Naive thymus-derived CD4-positive, alpha-beta T cell (primary cell): ENCODE data around the gene TRIP11. TPM values are rescaled to one million over a fixed set of nuclear protein-coding genes. Genes with fewer than 3 reads are reported as not detected.
A peak's percentile ranks its signal among the peaks of the same experiment; 100 is the strongest.

Experiments
- ATAC-seq: fragments of 150-1000 bp; cut with Tn5 transposase; 2 replicates; pipeline ENCODE4 v1.10.0; 2021; ENCODE audit warnings: mild to moderate bottlenecking, moderate library complexity
- CTCF ChIA-PET: fragments of 350-600 bp; sonication (Branson Sonifier 250); formaldehyde crosslinking; loops from one replicate; lab custom pipeline; 2021; ENCODE audit warnings: antibody characterized with exemption; lab: Charles Lee
- POLR2A ChIA-PET: fragments of 350-600 bp; sonication (Branson Sonifier 250); formaldehyde crosslinking; loops from one replicate; lab custom pipeline; 2021; ENCODE audit warnings: antibody characterized with exemption, inconsistent platforms; lab: Charles Lee
- DNase-seq, 9 donors: peaks; one replicate each; pipeline versions ENCODE4 v3.0.0 to v3.0.0-alpha.2; 2020 to 2022; ENCODE audit warnings: mixed read lengths in 1 of 9
- H3K27ac ChIP-seq: one replicate; pipeline ENCODE4 v1.7.0; 2013; ENCODE audit warnings: mild to moderate bottlenecking, low read depth, low read length, moderate library complexity
- H3K27me3 ChIP-seq, 2 donors: one replicate each; pipeline ENCODE4 v1.7.0; 2013; ENCODE audit warnings: low read length in 2 of 2, mild to moderate bottlenecking in 2 of 2, moderate library complexity in 2 of 2; ENCODE audit not compliant: control insufficient read depth in 2 of 2, insufficient read depth in 2 of 2
- H3K36me3 ChIP-seq, 3 experiments: 1 replicate in 2 of 3; 2 replicates in 1 of 3; pipeline ENCODE4 v1.7.0; 2013; ENCODE audit warnings: low read length in 3 of 3, mild to moderate bottlenecking in 3 of 3, moderate library complexity in 1 of 3; ENCODE audit not compliant: insufficient read depth in 3 of 3, control insufficient read depth in 2 of 3
- H3K4me1 ChIP-seq, 2 donors: one replicate each; pipeline ENCODE4 v1.7.0; 2013; ENCODE audit warnings: low read length in 2 of 2, mild to moderate bottlenecking in 2 of 2, moderate library complexity in 1 of 2; ENCODE audit not compliant: control insufficient read depth in 2 of 2, insufficient read depth in 2 of 2
- H3K4me3 ChIP-seq: 2 replicates; pipeline ENCODE4 v1.7.0; 2013; ENCODE audit warnings: mild to moderate bottlenecking, low read length
- H3K9me3 ChIP-seq, 3 experiments: 1 replicate in 2 of 3; 2 replicates in 1 of 3; pipeline ENCODE4 v1.7.0; 2013; ENCODE audit warnings: low read length in 3 of 3; ENCODE audit not compliant: control insufficient read depth in 2 of 3
- H3K27ac Mint-ChIP-seq, 9 donors: one replicate each; pipeline ENCODE4 v1.8.0; 2020 to 2022; ENCODE audit warnings: mixed read lengths in 9 of 9, mild to moderate bottlenecking in 8 of 9, moderate library complexity in 5 of 9, inconsistent platforms in 2 of 9
- H3K27me3 Mint-ChIP-seq, 5 donors: one replicate each; pipeline ENCODE4 v1.8.0; 2021 to 2022; ENCODE audit warnings: mixed read lengths in 5 of 5, mild to moderate bottlenecking in 1 of 5
- H3K36me3 Mint-ChIP-seq, 5 donors: one replicate each; pipeline ENCODE4 v1.8.0; 2020 to 2022; ENCODE audit warnings: mixed read lengths in 5 of 5, mild to moderate bottlenecking in 3 of 5, inconsistent platforms in 1 of 5
- H3K4me1 Mint-ChIP-seq, 7 donors: one replicate each; pipeline ENCODE4 v1.8.0; 2020 to 2022; ENCODE audit warnings: mixed read lengths in 7 of 7, mild to moderate bottlenecking in 3 of 7, inconsistent platforms in 1 of 7
- H3K4me3 Mint-ChIP-seq, 10 donors: one replicate each; pipeline ENCODE4 v1.8.0; 2020 to 2022; ENCODE audit warnings: mild to moderate bottlenecking in 10 of 10, mixed read lengths in 10 of 10, moderate library complexity in 6 of 10, inconsistent platforms in 2 of 10
- H3K9me3 Mint-ChIP-seq, 11 donors: one replicate each; pipeline ENCODE4 v1.8.0; 2020 to 2022; ENCODE audit warnings: mixed read lengths in 11 of 11, mild to moderate bottlenecking in 4 of 11, inconsistent platforms in 1 of 11, moderate library complexity in 1 of 11
- intact Hi-C, 2 donors: fragments of 100-400 bp; cut with micrococcal nuclease; formaldehyde crosslinking; loops; one replicate each; pipeline ENCODE4 v1.15.1; 2023
- polyA plus RNA-seq, 2 donors: library from polyadenylated mRNA; unstranded; fragments of 300-500 nt; fragmentation: Illumina TruSeq; gene quantifications; one replicate each; pipeline ENCODE4 v1.2.3, GENCODE V29; 2021
- total RNA-seq, 6 experiments: library from RNA in 5 of 6; stranded (reverse) in 5 of 6; gene quantifications; 1 replicate in 5 of 6; 2 replicates in 1 of 6; pipeline ENCODE4 v1.2.3 and lab custom pipeline; 2021 to 2026

Gene TRIP11
- total and polyA plus RNA-seq, 7 experiments from 2014 or later, result 34.1 to 74.8 (median 58.4) TPM

DNA sequence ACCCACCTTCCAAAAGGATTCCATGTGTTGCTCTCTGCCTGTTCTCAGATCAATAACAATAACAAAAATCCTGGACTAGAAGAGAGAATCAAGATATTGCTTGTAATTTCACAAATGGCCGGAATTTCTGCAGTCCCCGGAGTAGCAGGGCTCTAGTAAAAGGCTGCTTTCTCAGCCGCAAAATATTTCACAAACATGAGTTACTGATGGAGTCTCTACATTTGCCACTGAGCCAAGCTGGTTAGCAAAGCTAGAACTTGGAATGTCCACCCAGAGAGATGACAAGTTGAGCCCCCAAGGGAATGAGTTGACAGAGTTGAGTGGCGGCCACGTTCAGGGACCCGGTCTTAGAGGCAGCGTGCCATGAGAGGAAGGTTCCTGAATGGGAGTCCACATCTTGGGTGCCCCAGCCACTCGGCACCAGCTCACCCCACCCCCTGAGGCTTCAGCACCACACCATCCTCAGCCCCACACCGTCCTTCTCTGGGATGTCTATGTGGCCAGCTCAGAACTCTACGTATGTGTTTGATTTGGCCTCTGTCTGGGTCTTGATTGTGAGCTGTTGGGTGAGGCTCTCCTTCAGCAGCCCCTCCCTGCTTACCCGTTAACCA, 108.3 kb downstream of the TRIP11 start:
- CTCF ChIA-PET, result interaction anchor here (0.7 kb wide), 1 partner anchor 1013 kb away, joined by 3 read pairs; no protein-coding TSS in a partner anchor
- peaks cover 0 to 9% (median 0%) of the 10 kb centered on the region in 5 donors for H3K27me3 Mint-ChIP-seq
- H3K36me3 Mint-ChIP-seq, result no peaks in the 10 kb centered on the region
- H3K9me3 Mint-ChIP-seq, result no peaks in the 10 kb centered on the region
- H3K4me3 ChIP-seq, result no peak overlapping the region
- DNase-seq (no peak), ATAC-seq (no peak)
- POLR2A ChIA-PET, result no interaction called here
- no peaks in the 10 kb centered on the region for H3K27me3 ChIP-seq
- no peaks in the 10 kb centered on the region for H3K36me3 ChIP-seq
- no peak overlapping the region for H3K4me3 Mint-ChIP-seq
- H3K4me1 Mint-ChIP-seq, result peaks cover 0 to 1% (median 0%) of the 10 kb centered on the region in 7 donors
- H3K27ac Mint-ChIP-seq, result peak overlapping the region in 1 of 9 donors; percentile 69
- H3K4me1 ChIP-seq, result no peaks in the 10 kb centered on the region
- H3K9me3 ChIP-seq, result no peaks in the 10 kb centered on the region
- intact Hi-C loops, result no loop called here
- H3K27ac ChIP-seq, result no peak overlapping the region

GRCh38 chr14:91929700-91930099, 110.2 kb downstream of the TRIP11 start:
- Histone ChIP-seq H3K36me3 (no peaks in the 10 kb centered on the region), H3K9me3 (no peaks in the 10 kb centered on the region), H3K27ac (no peak overlapping the region), H3K4me1 (no peaks in the 10 kb centered on the region), H3K4me3 (no peak overlapping the region), H3K27me3 (no peaks in the 10 kb centered on the region)
- ATAC-seq (no peak), DNase-seq (no peak)
- no peak overlapping the region for H3K27ac Mint-ChIP-seq
- H3K27me3 Mint-ChIP-seq, result peaks cover 0 to 8% (median 0%) of the 10 kb centered on the region in 5 donors
- no peaks in the 10 kb centered on the region for H3K36me3 Mint-ChIP-seq
- H3K4me1 Mint-ChIP-seq, result peaks cover 0 to 1% (median 0%) of the 10 kb centered on the region in 7 donors
- ChIA-PET CTCF (no interaction called here), POLR2A (no interaction called here)
- intact Hi-C loops, result no loop called here
- no peaks in the 10 kb centered on the region for H3K9me3 Mint-ChIP-seq
- H3K4me3 Mint-ChIP-seq, result no peak overlapping the region

GRCh38 chr14:91927800-91928199, 112.1 kb downstream of the TRIP11 start:
- CTCF ChIA-PET, result no interaction called here
- Histone ChIP-seq H3K9me3 (no peaks in the 10 kb centered on the region), H3K27ac (no peak overlapping the region), H3K36me3 (no peaks in the 10 kb centered on the region), H3K27me3 (no peaks in the 10 kb centered on the region), H3K4me1 (no peaks in the 10 kb centered on the region), H3K4me3 (no peak overlapping the region)
- POLR2A ChIA-PET, result interaction anchor here (0.5 kb wide), 1 partner anchor 90 kb away, joined by 3 read pairs; no protein-coding TSS in a partner anchor
- DNase-seq, result no peak
- Mint-ChIP-seq H3K27ac (peak overlapping the region in 1 of 9 donors; percentile 68), H3K4me3 (no peak overlapping the region), H3K27me3 (peaks cover 0 to 4% (median 0%) of the 10 kb centered on the region in 5 donors), H3K9me3 (no peaks in the 10 kb centered on the region), H3K36me3 (no peaks in the 10 kb centered on the region), H3K4me1 (no peaks in the 10 kb centered on the region)
- intact Hi-C loops, result no loop called here
- no peak for ATAC-seq

- DNase-seq (no peak), ATAC-seq (no peak)
- Mint-ChIP-seq H3K9me3 (no peaks in the 10 kb centered on the region), H3K27me3 (peaks cover 0 to 4% (median 0%) of the 10 kb centered on the region in 5 donors), H3K36me3 (no peaks in the 10 kb centered on the region), H3K27ac (no peak overlapping the region), H3K4me3 (no peak overlapping the region), H3K4me1 (no peaks in the 10 kb centered on the region)
- H3K9me3 ChIP-seq, result no peaks in the 10 kb centered on the region
- H3K27ac ChIP-seq, result no peak overlapping the region
- ChIA-PET POLR2A (no interaction called here), CTCF (no interaction called here)
- no peaks in the 10 kb centered on the region for H3K27me3 ChIP-seq
- H3K36me3 ChIP-seq, result no peaks in the 10 kb centered on the region
- H3K4me1 ChIP-seq, result no peaks in the 10 kb centered on the region
- intact Hi-C loops, result no loop called here
- H3K4me3 ChIP-seq, result no peak overlapping the region
Measured at GRCh38 chr14:91927191-91927590, 112.7 kb downstream of the TRIP11 start.

- CTCF ChIA-PET, result no interaction called here
- Mint-ChIP-seq H3K27me3 (peaks cover 0 to 4% (median 0%) of the 10 kb centered on the region in 5 donors), H3K36me3 (no peaks in the 10 kb centered on the region), H3K4me3 (no peak overlapping the region), H3K4me1 (no peaks in the 10 kb centered on the region), H3K9me3 (no peaks in the 10 kb centered on the region), H3K27ac (no peak overlapping the region)
- Histone ChIP-seq H3K9me3 (no peaks in the 10 kb centered on the region), H3K4me1 (no peaks in the 10 kb centered on the region), H3K4me3 (no peak overlapping the region), H3K27me3 (no peaks in the 10 kb centered on the region), H3K36me3 (no peaks in the 10 kb centered on the region), H3K27ac (no peak overlapping the region)
- ATAC-seq, result no peak
- intact Hi-C loops, result no loop called here
- no peak for DNase-seq
- POLR2A ChIA-PET, result no interaction called here
Measured at GRCh38 chr14:91926131-91926890, 113.5 kb downstream of the TRIP11 start.

- Histone ChIP-seq H3K4me3 (no peak overlapping the region), H3K27me3 (no peaks in the 10 kb centered on the region), H3K9me3 (no peaks in the 10 kb centered on the region), H3K27ac (no peak overlapping the region), H3K36me3 (no peaks in the 10 kb centered on the region), H3K4me1 (no peaks in the 10 kb centered on the region)
- H3K27ac Mint-ChIP-seq, result no peak overlapping the region
- H3K4me1 Mint-ChIP-seq, result no peaks in the 10 kb centered on the region
- CTCF ChIA-PET, result no interaction called here
- H3K9me3 Mint-ChIP-seq, result no peaks in the 10 kb centered on the region
- peaks cover 0 to 4% (median 0%) of the 10 kb centered on the region in 5 donors for H3K27me3 Mint-ChIP-seq
- no peaks in the 10 kb centered on the region for H3K36me3 Mint-ChIP-seq
- no peak for DNase-seq
- ATAC-seq, result no peak
- intact Hi-C loops, result no loop called here
- POLR2A ChIA-PET, result no interaction called here
- no peak overlapping the region for H3K4me3 Mint-ChIP-seq
Measured at GRCh38 chr14:91925727-91926121, 114.1 kb downstream of the TRIP11 start.
